OCI-M2 (cell line): ENCODE measurements around the gene MELK.
A peak's percentile ranks its signal among the peaks of the same experiment; 100 is the strongest.

Source experiments
- DNase-seq: peaks from one replicate; lab custom pipeline; 2025; ENCODE audit not compliant: unreplicated experiment; lab: John Stamatoyannopoulos, UW

MELK gene

DNA sequence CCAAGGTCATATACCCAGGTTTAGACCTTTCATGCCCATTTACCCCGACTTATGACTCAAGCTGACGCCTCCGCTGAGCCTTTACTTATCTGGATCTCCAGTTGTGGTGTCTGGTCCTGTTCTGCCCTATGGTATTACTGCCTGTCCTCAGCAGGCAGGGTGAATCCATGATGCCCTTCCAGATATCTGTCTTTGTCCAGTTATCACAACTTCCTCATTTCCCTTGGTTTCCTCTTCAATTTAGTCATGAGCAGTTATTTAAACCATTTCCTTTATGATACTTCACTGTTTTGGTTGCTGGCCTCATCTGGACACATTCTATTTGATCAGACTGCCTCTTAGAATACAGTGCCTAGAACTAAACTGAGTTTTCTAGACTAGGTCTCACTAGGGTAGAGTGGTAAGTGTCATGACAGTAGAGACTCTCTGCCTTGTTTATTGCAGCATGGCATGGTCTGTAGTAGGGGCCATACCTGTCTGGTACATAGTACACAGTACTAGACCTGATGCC is 93.3 kb downstream of the MELK start:
- DNase-seq, result peak; percentile 80

DNA sequence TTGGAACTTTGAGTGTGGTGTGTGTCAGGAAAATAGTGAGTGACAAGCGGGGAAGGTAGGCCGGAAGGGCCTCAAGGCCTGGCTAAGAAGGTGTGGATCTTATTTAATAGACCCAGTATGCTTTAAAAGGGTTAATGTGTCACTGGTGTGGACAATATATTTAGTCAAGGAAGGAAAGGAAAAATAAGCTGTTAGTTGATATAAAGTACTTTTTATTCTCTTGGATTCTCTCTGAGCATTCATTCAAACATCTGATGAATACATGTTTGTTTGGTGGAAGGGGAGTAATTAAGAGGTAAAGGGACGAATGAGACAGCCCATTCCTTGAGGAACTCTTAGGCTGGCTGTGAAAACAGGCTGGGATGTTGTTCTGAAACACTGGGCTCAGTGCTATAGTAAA is 98.9 kb downstream of the MELK start:
- DNase-seq, result no peak

DNA sequence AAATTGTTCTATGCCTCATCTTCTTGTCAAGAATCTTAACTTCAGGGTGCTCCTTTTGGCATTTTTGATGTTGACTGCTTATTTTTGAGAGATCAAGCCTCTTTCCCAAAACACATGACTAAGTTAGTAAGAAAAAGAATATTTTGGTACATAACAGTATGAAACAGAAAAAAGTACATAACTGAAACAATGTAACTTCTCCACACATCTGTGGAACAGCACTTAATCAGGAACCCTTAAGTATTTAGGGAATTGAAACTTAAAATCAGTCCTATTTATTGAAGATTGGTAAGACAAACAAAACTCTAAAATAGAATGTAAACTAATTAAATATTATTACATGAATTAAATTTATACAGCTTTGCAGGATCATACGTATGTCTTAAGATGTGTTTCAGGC is 103.4 kb downstream of the MELK start:
- DNase-seq, result no peak

DNA sequence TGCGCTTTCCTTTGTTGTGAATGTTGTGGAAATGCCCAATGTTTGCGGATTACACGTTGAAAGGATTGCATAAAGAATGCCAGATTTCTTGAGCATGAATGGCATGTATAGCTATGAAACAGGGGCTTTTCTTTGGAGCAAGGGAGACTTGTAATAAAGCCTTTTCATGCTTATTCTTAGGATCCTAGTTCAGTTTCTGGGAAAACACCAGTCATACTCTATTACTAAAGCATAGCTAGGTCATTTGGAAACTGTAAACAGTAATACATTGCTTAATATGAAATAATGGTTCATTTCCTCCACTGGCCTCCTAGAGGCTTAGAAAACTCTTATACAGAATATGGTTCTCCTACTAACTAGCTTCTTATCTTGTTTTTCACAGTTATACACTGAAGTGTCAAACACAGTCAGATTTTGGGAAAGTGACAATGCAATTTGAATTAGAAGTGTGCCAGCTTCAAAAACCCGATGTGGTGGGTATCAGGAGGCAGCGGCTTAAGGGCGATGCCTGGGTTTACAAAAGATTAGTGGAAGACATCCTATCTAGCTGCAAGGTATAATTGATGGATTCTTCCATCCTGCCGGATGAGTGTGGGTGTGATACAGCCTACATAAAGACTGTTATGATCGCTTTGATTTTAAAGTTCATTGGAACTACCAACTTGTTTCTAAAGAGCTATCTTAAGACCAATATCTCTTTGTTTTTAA is 104.2 kb downstream of the MELK start:
- DNase-seq, result no peak

DNA sequence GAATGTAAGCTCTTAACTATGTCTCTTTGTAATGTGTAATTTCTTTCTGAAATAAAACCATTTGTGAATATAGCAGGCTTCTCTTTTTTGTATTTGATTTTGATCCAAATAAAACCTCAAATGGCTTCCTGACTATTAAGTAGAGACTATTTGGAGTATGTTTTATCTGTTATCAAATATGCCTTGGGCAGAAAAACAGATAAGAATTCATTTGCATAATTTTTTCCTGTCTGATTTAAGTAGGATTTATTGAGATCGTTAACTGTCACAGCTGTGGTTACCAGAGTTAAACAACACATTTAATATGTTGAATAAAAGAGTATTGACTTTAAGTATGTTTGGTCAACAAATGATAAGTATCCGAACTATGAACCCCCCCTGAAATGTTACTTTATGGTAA is 104.9 kb downstream of the MELK start:
- no peak for DNase-seq

DNA sequence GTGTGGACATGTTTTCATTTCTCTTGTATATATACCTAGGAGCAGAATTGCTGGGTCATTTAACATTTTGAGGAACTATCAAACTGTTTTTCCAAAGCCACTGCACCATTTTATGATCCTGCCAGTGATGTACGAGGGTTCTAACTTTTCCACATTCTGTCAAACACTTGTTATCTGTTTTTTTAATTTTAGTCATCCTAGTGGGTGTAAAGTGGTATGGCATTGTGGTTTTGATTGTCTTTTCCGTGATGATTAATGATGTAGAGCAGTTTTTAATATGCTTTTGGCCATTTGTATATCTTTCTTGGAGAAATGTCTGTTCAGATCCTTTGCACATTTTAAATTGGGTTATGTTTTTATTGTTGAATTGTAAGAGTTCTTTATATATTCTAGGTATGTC is 107.0 kb downstream of the MELK start:
- no peak for DNase-seq

DNA sequence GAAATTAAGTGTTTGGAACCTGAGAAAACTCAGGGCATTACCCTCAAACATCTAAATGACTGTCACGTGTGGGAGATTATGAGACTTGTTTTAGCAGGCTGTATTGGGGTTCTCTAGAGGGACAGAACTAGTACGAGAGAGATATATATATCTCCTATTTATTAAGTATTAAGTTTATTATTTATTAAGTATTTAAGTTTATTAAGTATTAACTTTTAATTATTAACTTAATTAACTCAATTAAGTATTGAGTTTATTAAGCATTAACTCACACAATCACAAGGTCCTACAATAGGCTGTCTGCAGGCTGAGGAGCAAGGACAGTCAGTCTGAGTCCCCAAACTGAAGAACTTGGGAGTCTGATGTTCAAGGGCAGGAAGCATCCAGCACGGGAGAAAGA is 113.8 kb downstream of the MELK start:
- no peak for DNase-seq

DNA sequence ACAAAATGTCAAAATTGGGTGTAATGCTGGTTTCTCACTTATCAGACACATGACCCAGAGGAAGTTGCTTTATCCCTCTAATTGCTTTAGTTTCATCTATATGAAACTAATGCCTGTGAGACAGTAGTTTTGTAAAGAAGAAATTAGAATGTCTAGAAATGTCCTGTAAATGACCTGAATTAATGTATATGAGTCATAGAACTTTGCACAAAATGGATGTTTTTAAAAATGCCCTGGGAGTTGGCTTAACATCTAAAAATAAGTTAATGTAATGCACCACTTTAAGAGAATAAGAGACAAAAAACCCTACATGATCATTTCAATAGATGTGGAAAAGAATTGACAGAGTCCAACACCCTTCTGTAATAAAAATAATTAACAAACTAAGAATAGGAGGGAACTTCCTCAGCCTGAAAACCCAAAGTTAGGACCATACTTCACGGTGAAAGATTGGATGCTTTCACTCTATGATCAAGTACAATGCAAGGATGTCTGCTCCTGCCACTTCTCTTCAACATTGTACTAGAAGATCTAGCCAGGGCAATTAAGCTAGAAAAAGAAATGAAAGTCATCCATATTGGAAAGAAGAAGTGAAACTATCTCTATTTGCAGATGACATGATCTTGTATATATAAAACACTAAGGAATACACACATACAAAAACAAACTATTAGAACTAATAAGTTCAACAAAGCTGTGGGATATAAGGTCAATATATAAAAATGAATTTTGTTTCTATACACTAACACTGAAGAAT is 117.9 kb downstream of the MELK start:
- no peak for DNase-seq

DNA sequence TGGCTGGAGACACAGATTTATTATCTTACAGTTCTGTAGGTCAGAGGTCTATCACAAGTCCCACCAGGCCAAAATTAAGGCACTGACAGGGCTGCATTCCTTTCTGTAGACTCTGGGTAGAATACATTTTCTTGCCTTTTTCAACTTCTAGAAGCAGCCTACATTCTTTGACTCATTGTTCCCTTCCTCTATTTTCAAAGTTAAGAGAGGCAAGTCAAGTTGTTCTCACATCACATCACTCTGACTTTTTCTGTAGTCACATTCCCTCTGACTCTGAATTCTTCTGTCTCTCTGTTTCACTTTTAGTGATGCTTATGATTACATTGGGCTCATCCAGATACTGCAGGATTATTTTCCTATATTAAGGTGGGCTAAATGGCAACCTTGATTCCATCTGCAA is 119.0 kb downstream of the MELK start:
- no peak for DNase-seq

DNA sequence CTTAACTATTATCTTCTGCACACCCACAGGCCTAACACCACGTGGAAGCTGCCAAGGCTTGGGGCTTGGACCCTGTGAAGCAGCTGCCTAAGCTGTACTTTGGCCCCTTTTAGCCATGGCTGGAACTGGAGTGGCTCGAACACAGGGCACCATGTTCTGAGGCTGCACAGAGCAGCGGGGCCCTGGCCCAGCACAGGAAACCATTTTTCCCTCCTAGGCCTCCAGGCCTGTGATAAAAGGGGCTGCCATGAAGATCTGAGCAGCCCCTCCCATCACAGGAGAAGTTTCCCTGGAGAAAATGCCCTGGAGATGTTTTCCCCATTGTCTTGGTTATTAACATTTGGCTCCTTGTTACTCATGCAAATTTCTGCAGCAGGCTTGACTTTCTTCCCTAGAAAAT is 126.3 kb downstream of the MELK start:
- no peak for DNase-seq

DNA sequence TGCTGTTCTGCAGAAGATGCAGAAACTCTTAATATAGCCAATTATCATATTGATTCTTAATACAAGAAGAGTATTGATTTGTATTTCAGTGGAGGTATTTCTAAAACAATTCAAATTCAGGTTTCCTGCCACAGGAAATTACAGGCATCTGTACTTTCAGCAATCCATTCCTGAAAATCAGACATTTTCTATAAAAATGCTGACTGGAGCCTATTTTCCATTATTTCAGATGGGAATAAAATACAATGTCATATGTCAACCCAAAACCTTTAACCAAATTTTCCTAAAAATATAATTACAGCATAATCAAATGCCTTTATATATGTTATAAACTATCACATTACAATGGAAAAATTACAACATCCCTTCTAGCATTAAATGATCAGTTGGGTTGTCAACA is 131.5 kb downstream of the MELK start:
- no peak for DNase-seq

DNA sequence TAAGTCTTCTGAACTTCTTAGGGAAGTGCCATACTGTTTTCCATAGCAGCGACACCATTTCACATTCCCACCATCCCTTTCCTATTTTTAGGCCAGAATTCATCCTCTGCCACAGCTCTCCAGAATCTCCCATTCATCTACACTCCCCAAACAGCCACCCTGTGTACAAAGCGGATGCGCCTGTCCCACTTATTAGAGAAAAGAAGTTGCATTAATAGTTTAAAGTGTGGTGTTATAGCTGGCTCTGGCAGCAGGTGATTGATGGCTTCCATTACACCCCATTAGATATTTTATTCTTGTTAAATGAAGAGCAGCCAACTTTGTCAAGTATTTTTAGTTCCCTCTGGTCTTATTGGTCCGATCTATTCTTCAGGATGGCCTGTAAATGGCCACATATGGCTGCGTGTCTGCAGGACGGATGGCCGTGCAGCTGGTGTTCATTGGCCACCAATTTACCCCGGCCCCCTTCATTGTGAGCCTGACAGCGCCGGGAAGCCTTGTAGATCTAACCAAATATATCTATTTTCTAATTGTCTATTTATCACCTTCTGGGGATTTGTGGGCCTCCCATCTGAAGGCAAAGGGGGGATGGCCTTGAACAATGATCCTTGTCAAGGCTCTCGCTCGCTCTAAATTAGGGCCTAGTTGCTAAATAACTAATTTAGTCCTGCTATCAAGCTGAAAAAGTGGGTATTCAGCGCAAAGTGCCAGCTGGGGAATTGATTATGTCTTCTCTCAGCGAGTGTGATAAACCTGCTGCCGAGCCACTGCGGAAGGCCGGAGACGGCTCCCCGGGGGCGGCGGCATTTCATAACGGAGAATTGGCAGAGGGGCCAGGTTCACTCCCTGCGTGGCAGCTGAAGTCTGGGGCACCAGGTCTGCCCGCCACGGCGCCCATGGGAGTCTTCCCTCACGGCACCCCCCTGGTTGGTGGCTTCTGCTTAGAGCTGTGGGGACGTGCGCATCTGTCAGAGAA is 141.1 kb downstream of the MELK start:
- DNase-seq, result no peak

DNA sequence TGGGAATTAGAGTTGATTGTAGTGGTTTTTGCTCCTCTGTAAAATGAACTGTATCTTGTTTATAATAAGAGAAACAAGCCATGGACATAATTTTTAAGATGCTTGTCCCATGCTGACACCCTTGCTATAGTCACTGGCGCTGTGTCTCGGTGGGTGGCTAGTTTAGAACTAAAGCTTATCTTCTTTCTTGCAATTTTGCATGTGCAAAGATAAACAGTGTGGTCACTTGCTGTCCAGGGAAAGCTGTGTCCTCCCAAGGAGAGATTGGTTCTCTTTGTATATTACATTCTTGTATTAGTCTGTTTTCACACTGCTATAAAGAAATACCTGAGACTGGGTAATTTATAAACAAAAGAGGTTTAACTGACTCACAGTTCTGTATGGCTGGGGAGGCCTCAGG is 143.8 kb downstream of the MELK start:
- DNase-seq, result no peak

DNA sequence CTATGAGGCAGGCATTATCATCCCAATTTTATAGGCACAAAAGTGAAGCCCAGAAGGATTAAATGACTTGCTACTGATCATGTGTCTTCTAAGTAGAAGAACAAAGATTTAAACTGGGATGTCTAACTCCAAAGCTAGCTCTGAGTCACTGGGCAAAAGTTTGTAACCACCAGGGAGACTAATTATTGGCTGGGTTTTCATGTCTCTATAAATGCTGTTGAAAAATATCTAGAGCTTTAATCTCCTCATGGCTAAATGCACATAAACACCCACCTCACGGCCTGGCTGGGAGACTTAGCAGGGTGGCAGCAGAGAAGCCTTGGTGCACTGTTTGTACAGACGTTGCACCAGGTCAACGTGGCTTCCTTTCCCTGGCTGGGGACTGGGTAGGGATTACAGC is 144.6 kb downstream of the MELK start:
- DNase-seq, result no peak

DNA sequence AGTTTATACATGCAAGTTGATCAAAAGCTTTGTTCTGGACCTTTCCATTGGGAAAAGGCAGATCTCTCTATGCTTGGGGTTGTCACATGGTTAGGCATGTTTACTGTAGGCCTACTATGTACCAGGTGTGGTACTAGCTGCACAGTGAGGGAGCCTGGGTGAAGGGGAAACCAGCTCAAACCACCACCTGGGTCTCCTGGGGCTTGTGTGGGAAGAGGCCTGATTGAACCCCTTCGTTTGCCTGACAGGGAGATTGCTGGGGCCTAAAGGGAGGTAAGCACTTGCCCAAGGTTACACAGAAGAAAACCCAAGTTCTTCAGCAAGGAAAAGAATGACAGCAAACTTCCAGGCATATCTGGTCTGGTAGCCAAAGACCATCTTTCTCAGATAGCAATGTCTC is 145.9 kb downstream of the MELK start:
- DNase-seq, result no peak

DNA sequence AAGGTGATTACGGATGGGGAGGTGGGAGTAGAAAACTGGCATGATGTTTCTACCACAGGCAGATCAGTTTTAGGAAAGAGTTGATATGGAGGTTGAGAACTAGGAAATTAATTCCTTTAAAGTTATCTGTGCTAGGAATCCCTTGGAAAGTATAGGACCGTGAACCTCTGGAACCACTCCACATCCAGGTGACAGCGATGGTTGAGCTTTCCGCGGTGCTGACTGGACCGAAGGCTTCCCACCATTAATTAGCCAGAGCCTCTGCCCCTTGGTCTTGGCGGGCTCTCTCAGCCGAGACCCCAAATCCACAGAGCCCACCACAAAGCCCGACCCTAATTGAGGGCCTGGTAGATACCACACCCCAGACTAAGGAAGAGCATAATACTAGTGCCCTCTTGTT is 147.3 kb downstream of the MELK start:
- no peak for DNase-seq

DNA sequence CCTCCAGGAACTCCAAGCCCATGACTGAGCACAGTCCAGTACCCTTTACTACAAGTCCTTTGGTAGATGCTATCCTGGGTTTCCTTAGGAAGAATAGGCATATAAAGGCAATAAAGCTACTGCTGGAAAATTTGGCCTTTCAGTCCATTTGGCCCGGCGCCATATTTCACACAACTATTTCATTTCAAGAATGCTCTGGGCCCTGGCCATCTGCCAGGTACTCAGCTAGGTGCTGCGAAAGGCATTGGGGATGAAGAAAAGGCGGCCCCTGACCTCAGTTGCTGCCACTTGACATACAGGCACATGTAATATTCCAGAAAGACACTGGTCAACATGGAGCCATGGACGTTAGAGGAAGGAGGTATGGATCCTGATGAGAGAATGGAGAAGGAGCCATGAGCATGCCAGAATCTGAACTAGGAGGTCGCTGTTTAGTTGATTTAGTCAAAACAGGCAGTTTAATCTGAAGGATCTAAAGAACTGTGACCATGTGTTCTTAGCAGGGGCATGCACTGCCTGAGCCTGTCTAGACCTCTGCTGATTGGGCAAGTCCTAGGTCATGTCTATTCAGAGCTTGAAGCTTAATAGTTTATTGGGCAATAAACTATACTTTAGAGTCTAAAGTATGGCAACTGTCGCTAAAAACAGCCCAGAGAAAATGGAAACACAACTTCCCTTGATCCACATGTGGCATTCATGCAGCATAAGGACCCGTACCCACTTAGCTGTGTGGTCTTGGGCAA is 149.3 kb downstream of the MELK start:
- no peak for DNase-seq

DNA sequence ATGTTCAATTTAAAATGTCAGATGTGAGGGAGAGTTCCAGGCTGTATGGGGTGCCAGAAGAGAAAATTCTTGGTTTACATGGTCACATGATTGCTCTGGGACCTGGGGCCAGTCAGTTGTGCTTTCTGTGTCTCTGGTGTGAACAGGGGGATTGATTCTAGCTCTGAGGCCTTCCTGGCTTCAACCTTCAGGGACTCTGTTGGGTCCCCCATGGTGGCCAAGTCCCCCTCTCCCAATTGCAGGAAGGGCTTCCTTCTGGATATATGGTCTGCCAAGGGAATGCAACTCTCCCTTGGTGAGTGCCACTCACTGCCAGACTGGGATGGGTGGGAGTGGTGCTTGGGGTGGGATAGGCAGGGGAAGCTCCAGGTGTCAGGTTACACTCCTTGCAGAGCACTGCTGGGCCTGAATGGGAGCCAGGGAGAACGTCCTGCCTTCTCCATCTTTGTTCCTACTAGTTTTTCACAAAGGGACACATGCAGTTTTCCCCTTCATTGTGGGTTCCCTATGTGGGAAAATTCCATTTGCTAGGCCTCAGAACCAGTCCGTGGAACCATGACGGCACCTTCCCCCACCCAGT is 153.2 kb downstream of the MELK start:
- DNase-seq, result no peak
